ENCODE measurements around the gene VWF.

DNA sequence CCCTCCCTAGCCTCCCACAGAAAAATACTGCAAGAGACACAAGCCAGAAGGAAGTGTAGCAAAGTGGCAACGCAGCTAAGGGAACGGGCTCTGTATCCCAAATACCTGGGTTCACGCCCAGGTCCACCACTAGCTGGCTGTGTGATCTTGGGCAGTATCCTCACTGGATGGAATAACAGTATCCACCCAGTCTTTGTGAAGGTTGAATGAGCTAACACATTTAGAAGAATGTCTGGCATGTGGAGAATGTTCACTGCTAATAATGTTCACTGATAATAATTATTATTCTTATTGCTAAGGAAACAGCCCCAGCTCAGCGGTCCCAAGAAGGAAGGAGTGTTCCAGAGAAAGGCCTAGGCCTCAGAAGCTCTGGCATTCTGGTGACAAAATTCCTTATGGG, 70.9 kb downstream of the VWF start:
- TF ChIP-seq PCBP2 (optimal IDR thresholded peaks at IDR 0.05; ENCODE audit: low read depth, low read length, poor library complexity, severe bottlenecking) (no peak), SP4 (CRISPR knock-in tag; IDR thresholded peaks at IDR 0.05) (no peak), HNRNPLL (IDR thresholded peaks at IDR 0.05; ENCODE audit: low read depth, low read length, poor library complexity, severe bottlenecking) (no peak), NFIC (IDR thresholded peaks at IDR 0.05; ENCODE audit: low read length) (no peak), ZNF644 (CRISPR knock-in tag; IDR thresholded peaks at IDR 0.05; ENCODE audit: low read depth) (no peak), MYC (CRISPR knock-in tag; IDR thresholded peaks at IDR 0.05; ENCODE audit: borderline replicate concordance) (no peak), MBNL3 (CRISPR knock-in tag; conservative IDR thresholded peaks at IDR 0.05) (no peak), EP300 (IDR thresholded peaks at IDR 0.05; ENCODE audit: low read depth in 2 of 2, low read length in 2 of 2) (no peak), EP300 (CRISPR knock-in tag; IDR thresholded peaks at IDR 0.05; ENCODE audit: borderline replicate concordance) (no peak), ZBTB38 (CRISPR knock-in tag; IDR thresholded peaks at IDR 0.05) (no peak), RFXANK (CRISPR knock-in tag; IDR thresholded peaks at IDR 0.05) (no peak)
- TF ChIP-seq, protein P1, sequence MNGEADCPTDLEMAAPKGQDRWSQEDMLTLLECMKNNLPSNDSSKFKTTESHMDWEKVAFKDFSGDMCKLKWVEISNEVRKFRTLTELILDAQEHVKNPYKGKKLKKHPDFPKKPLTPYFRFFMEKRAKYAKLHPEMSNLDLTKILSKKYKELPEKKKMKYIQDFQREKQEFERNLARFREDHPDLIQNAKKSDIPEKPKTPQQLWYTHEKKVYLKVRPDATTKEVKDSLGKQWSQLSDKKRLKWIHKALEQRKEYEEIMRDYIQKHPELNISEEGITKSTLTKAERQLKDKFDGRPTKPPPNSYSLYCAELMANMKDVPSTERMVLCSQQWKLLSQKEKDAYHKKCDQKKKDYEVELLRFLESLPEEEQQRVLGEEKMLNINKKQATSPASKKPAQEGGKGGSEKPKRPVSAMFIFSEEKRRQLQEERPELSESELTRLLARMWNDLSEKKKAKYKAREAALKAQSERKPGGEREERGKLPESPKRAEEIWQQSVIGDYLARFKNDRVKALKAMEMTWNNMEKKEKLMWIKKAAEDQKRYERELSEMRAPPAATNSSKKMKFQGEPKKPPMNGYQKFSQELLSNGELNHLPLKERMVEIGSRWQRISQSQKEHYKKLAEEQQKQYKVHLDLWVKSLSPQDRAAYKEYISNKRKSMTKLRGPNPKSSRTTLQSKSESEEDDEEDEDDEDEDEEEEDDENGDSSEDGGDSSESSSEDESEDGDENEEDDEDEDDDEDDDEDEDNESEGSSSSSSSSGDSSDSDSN (CRISPR knock-in tag; IDR thresholded peaks at IDR 0.05): no peak
- TF ChIP-seq, protein P2, sequence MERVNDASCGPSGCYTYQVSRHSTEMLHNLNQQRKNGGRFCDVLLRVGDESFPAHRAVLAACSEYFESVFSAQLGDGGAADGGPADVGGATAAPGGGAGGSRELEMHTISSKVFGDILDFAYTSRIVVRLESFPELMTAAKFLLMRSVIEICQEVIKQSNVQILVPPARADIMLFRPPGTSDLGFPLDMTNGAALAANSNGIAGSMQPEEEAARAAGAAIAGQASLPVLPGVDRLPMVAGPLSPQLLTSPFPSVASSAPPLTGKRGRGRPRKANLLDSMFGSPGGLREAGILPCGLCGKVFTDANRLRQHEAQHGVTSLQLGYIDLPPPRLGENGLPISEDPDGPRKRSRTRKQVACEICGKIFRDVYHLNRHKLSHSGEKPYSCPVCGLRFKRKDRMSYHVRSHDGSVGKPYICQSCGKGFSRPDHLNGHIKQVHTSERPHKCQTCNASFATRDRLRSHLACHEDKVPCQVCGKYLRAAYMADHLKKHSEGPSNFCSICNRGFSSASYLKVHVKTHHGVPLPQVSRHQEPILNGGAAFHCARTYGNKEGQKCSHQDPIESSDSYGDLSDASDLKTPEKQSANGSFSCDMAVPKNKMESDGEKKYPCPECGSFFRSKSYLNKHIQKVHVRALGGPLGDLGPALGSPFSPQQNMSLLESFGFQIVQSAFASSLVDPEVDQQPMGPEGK (CRISPR knock-in tag; IDR thresholded peaks at IDR 0.05): no peak

Measured in HepG2 (cell line).